Measurements from ENCODE around the gene ADRA2C. TPM values are rescaled to one million over a fixed set of nuclear protein-coding genes. Genes with fewer than 3 reads are reported as not detected.

ADRA2C gene
- total and polyA plus RNA-seq, 9 of the 15 experiments (the other 6 are each of a cell fraction or from before 2014, with no cell fraction given) = 0.06 to 0.58 (median 0.14) TPM; not detected in 2

DNA sequence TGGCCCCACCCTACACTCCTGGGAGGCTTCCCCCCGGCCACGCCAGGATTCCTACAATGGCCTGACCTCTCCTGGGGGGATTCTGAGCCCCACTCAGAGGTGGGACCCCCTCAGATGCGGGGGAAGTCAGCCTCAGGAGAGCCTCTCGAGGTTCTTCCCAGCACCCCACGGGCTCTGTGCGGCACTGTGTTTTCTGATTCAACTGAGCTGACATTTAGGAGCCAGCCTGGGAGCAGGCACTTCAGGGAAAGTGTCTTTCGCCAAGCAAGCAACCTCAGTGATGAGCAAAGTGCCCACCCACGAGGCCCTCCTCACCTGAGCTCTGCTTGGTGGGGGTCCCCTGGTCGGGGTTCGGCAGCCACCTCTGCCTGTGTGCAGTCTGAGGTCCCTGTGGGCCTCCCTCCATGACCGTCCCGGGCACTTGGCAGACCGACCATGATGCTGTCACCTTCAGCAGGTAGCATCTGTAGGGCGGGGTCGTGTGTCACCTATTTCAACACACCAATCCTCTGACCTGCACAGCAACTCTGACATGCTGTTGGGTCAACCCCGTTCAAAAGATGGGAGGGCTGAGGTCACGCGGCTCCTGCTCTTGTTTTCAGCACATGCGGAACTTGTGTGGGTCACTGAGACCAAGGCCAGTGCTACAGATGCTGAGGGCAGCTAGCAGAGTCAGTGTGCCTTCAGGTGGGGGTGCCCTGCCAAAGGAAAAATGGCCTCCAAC is 46.2 kb downstream of the ADRA2C start:
- Histone ChIP-seq H3K9me1 (ENCODE audit: control insufficient read depth, insufficient read depth, low read length) (no peaks in the 10 kb centered on the region), H3K9ac (ENCODE audit: insufficient read depth in 1 of 2, low read depth in 2 of 2, low read length in 2 of 2) (no peak overlapping the region), H4K20me1 (replicated peaks; ENCODE audit: control insufficient read depth, insufficient read depth, low read length) (no peaks in the 10 kb centered on the region), H3K4me2 (ENCODE audit: insufficient read depth, low read length) (no peak overlapping the region), H3K27me3 (ENCODE audit: control insufficient read depth in 2 of 2, insufficient read depth in 2 of 2, low read length in 2 of 2) (peaks cover 2 to 38% of the 10 kb centered on the region in 2 experiments; a peak in 4 of 5 replicates), H3K79me2 (ENCODE audit: control insufficient read depth, insufficient read depth, low read length) (no peaks in the 10 kb centered on the region), H2AFZ (ENCODE audit: low read depth, low read length) (no peak overlapping the region), H3K27ac (ENCODE audit: extremely low read depth, low read depth, low read length) (no peak overlapping the region), H3K36me3 (ENCODE audit: control insufficient read depth, insufficient read depth, low read length) (no peaks in the 10 kb centered on the region), H3K9me3 (replicated peaks; ENCODE audit: control insufficient read depth, insufficient read depth, low read depth, low read length) (peaks cover 2% of the 10 kb centered on the region; the same call in 1 of the 2 replicates), H3K4me1 (replicated peaks in 1 of 2; ENCODE audit: control insufficient read depth in 2 of 2, insufficient read depth in 2 of 2, low read length in 2 of 2) (no peaks in the 10 kb centered on the region; a peak in 1 of 5 replicates), H3K4me3 (no peak overlapping the region)
- POLR2A ChIA-PET = interaction anchor here (0.6 kb wide), 1 partner anchor 21 kb away, joined by 3 read pairs; no protein-coding TSS in a partner anchor
- 0% methylated on average over 19 of the region's 19 CpGs for WGBS (ENCODE audit: insufficient coverage, low coverage, missing lambda C conversion rate)
- no TSS peak for BruUV-seq (replicated peaks)
- DNase-seq (ENCODE audit: extremely low read depth in 1 of 4, low spot score in 3 of 4) (no peak), ATAC-seq (no peak), FAIRE-seq (no peak)
- CTCF ChIA-PET (ENCODE audit: low intra/inter-chr PET ratio) = no interaction called here
- in situ Hi-C loops (cut with MboI) (no loop called here), intact Hi-C loops (cut with micrococcal nuclease) (no loop called here)
- TF ChIP-seq CEBPZ (IDR thresholded peaks at IDR 0.05; ENCODE audit: borderline replicate concordance, low read depth, low read length) = no peak
- no peak for TF ChIP-seq POLR2B (IDR thresholded peaks at IDR 0.05; ENCODE audit: low read depth, partially characterized antibody)
- no peak for TF ChIP-seq TCF7L2 (IDR thresholded peaks at IDR 0.05; ENCODE audit: low read depth, low read length)
- TF ChIP-seq CHCHD3 (CRISPR knock-in tag; IDR thresholded peaks at IDR 0.05) = no peak
- TF ChIP-seq ZNF445 (CRISPR knock-in tag; IDR thresholded peaks at IDR 0.05; ENCODE audit: low read depth) = no peak
- TF ChIP-seq HDGF (IDR thresholded peaks at IDR 0.05) = no peak
- no peak for TF ChIP-seq ZKSCAN1 (IDR thresholded peaks at IDR 0.05; ENCODE audit: low read depth, low read length)
- TF ChIP-seq NELFE (IDR thresholded peaks at IDR 0.05; ENCODE audit: insufficient read depth, insufficient read length) = no peak
- TF ChIP-seq E2F6 (IDR thresholded peaks at IDR 0.05; ENCODE audit: borderline replicate concordance in 1 of 2, extremely low read depth in 1 of 2, insufficient read depth in 1 of 2, insufficient read length in 1 of 2, low read depth in 1 of 2, low read length in 1 of 2, poor library complexity in 1 of 2, severe bottlenecking in 1 of 2) = no peak
- no peak for TF ChIP-seq CC2D1A (IDR thresholded peaks at IDR 0.05)
- TF ChIP-seq NEUROD1 (IDR thresholded peaks at IDR 0.05; ENCODE audit: borderline replicate concordance, low read depth, low read length, partially characterized antibody) = no peak
- TF ChIP-seq RBM15 (IDR thresholded peaks at IDR 0.05; ENCODE audit: insufficient read depth, low read length) = no peak

All from K562 (cell line).